Kidney epithelial cell (primary cell): ENCODE data around the gene IFIH1. TPM values are rescaled to one million over a fixed set of nuclear protein-coding genes. Genes with fewer than 3 reads are reported as not detected.

ENCODE experiments used
- DNase-seq: peaks from one replicate; pipeline ENCODE4 v3.0.0-alpha.2; 2010; ENCODE audit warnings: low read depth
- H3K27me3 ChIP-seq: 2 replicates; pipeline ENCODE4 v1.6.0; 2011; ENCODE audit warnings: low read length; ENCODE audit not compliant: control insufficient read depth, insufficient read depth
- H3K36me3 ChIP-seq: 2 replicates; pipeline ENCODE4 v1.5.1; 2011; ENCODE audit warnings: low read length; ENCODE audit not compliant: control insufficient read depth, insufficient read depth
- H3K4me3 ChIP-seq: 2 replicates; pipeline ENCODE4 v1.5.1; 2011; ENCODE audit warnings: low read depth, mild to moderate bottlenecking, control low read depth, low read length
- total RNA-seq: library from RNA; depleted of rRNA; stranded (reverse); fragments of >200 nt; gene quantifications from 2 replicates; pipeline ENCODE4 v1.2.3, GENCODE V29; 2015
- TF ChIP-seq, protein P1 (sequence below): IDR thresholded peaks from 2 replicates; pipeline ENCODE4 v1.5.1; 2011; ENCODE audit warnings: mild to moderate bottlenecking, moderate library complexity, low read length, control low read depth, inconsistent platforms; ENCODE audit not compliant: insufficient read depth, poor library complexity, severe bottlenecking

Gene IFIH1
- total RNA-seq, 1 donor from 2014 or later: 25.8 TPM

- no peak overlapping the region for H3K4me3 ChIP-seq
- no peaks in the 10 kb centered on the region for H3K27me3 ChIP-seq
- TF ChIP-seq, protein P1, sequence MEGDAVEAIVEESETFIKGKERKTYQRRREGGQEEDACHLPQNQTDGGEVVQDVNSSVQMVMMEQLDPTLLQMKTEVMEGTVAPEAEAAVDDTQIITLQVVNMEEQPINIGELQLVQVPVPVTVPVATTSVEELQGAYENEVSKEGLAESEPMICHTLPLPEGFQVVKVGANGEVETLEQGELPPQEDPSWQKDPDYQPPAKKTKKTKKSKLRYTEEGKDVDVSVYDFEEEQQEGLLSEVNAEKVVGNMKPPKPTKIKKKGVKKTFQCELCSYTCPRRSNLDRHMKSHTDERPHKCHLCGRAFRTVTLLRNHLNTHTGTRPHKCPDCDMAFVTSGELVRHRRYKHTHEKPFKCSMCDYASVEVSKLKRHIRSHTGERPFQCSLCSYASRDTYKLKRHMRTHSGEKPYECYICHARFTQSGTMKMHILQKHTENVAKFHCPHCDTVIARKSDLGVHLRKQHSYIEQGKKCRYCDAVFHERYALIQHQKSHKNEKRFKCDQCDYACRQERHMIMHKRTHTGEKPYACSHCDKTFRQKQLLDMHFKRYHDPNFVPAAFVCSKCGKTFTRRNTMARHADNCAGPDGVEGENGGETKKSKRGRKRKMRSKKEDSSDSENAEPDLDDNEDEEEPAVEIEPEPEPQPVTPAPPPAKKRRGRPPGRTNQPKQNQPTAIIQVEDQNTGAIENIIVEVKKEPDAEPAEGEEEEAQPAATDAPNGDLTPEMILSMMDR: no peak
- DNase-seq: no peak
- H3K36me3 ChIP-seq: no peaks in the 10 kb centered on the region
These were observed 35.6 kb downstream of the IFIH1 start for GRCh38 chr2:162282765-162283425.

DNA sequence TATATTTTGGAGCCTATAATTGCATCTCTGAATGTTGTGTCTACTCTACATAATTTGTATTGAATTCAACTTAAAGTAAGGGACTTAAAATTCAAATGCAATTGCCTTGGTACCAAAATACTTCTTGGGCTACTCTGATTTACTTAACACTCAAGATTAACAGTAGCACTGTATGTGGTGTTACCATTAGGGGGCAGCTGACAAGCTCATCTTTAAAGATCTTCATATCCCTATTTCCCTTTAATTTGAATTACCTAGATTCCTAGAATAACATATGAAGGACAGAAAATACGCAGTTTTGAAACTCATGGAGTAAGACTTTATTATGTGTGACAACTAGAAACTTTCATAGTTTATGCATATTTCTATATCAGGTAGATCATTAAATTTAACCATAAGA is 37.8 kb downstream of the IFIH1 start:
- no peaks in the 10 kb centered on the region for H3K36me3 ChIP-seq
- H3K27me3 ChIP-seq: no peaks in the 10 kb centered on the region
- H3K4me3 ChIP-seq: no peak overlapping the region
- DNase-seq: no peak
- TF ChIP-seq, protein P1: no peak

DNA sequence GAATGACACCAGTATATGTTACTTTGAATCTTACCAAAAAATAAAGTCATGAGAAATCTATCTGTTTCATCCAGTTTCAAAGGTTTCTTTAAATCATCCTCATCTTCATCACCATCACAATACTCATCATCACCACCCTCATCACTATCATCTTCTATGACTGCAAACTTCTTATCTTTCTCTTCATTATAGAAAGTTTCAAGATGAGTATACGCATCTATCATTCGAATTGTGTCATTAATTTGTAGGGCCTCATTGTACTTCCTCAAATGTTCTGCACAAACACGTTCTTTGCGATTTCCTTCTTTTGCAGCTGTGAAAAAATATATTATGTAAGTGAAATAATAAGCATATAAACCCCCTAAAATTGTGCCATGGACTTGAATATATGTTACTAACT is 41.1 kb downstream of the IFIH1 start:
- H3K4me3 ChIP-seq: no peak overlapping the region
- no peak for DNase-seq
- TF ChIP-seq, protein P1: no peak
- H3K36me3 ChIP-seq: no peaks in the 10 kb centered on the region
- no peaks in the 10 kb centered on the region for H3K27me3 ChIP-seq

DNA sequence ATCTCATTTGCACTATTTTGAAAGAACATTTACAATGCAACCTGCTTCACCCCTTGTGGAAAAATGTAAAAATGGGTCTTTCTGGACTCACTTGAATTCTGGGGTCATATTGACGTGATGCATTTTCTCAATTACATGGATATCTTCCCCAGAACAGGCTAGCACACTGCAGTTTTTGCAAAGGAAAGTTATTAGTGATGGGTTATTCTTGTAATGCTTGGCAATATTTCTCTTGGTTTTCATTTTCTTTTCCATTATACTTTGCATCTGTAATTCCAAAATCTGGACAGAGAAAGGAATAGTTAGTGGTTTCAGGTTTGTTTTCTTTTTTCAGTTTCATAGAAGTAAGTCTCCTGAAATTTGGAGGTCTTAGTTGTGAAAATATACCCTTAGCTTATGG is 50.5 kb downstream of the IFIH1 start:
- Histone ChIP-seq H3K27me3 (no peaks in the 10 kb centered on the region), H3K36me3 (no peaks in the 10 kb centered on the region), H3K4me3 (no peak overlapping the region)
- no peak for DNase-seq
- TF ChIP-seq, protein P1: no peak

- TF ChIP-seq, protein P1: no peak
- H3K36me3 ChIP-seq: no peaks in the 10 kb centered on the region
- no peaks in the 10 kb centered on the region for H3K27me3 ChIP-seq
- DNase-seq: no peak
- H3K4me3 ChIP-seq: no peak overlapping the region
These were observed 51.0 kb downstream of the IFIH1 start for GRCh38 chr2:162267496-162267895.

GRCh38 chr2:162266460-162266760 is 52.1 kb downstream of the IFIH1 start:
- TF ChIP-seq, protein P1: no peak
- no peaks in the 10 kb centered on the region for H3K27me3 ChIP-seq
- H3K36me3 ChIP-seq: no peaks in the 10 kb centered on the region
- no peak for DNase-seq
- H3K4me3 ChIP-seq: no peak overlapping the region
